K562 (cell line): Measurements from ENCODE around the gene PARD3B. TPM values are rescaled to one million over a fixed set of nuclear protein-coding genes. Genes with fewer than 3 reads are reported as not detected.

Experiments
- ATAC-seq: fragments of 200-7000 bp; cut with Tn5 transposase; 3 replicates; pipeline ENCODE4 v1.9.1; 2020; ENCODE audit warnings: moderate library complexity
- BruUV-seq: library from RNA; stranded (reverse); fragments of 400-500 nt; replicated peaks from 2 replicates; lab custom pipeline; 2021; lab: Mats Ljungman, UMichigan
- CTCF ChIA-PET: fragments of 300-600 bp; formaldehyde crosslinking; extraction: SDS; loops from one replicate; lab custom pipeline; 2021; ENCODE audit warnings: low intra/inter-chr PET ratio; lab: Yijun Ruan, JAX
- POLR2A ChIA-PET: fragments of 300-600, 350-650 bp; sonication (Branson Sonifier 250); formaldehyde crosslinking; extraction: SDS; loops from one replicate; lab custom pipeline; 2021; ENCODE audit warnings: antibody characterized with exemption, inconsistent platforms; lab: Yijun Ruan, JAX
- DNase-seq, 4 experiments: peaks; one replicate each; pipeline versions ENCODE4 v3.0.0 to v3.0.0-alpha.2; 2011 to 2018; ENCODE audit warnings: low spot score in 3 of 4, mixed read lengths in 3 of 4; ENCODE audit errors: extremely low read depth in 1 of 4
- FAIRE-seq: peaks from 2 replicates; lab custom pipeline; 2011; peaks lifted over from hg19 to GRCh38; lab: Jason Lieb, UNC
- H2AFZ ChIP-seq: 2 replicates; pipeline ENCODE4 v1.6.0; 2011; ENCODE audit warnings: low read depth, low read length, control low read depth, inconsistent platforms
- H3K27ac ChIP-seq: fragments of 200-600 bp; 3 replicates; pipeline ENCODE4 v1.8.0; 2011; ENCODE audit warnings: low read depth, mild to moderate bottlenecking, control low read depth, inconsistent platforms, low read length, moderate library complexity, mixed read lengths; ENCODE audit errors: extremely low read depth
- H3K27me3 ChIP-seq, 2 experiments: fragments of 300-600 bp in 1 of 2; 2 replicates in 1 of 2; 3 replicates in 1 of 2; pipeline versions ENCODE4 v1.6.0 to v1.8.0; 2011; ENCODE audit warnings: inconsistent platforms in 2 of 2, low read length in 2 of 2, mild to moderate bottlenecking in 1 of 2, mixed read lengths in 1 of 2, moderate library complexity in 1 of 2; ENCODE audit not compliant: control insufficient read depth in 2 of 2, insufficient read depth in 2 of 2
- H3K36me3 ChIP-seq: fragments of 300-600 bp; 3 replicates; pipeline ENCODE4 v1.8.0; 2011; ENCODE audit warnings: mild to moderate bottlenecking, low read length, inconsistent platforms; ENCODE audit not compliant: control insufficient read depth, insufficient read depth
- H3K4me1 ChIP-seq, 2 experiments: fragments of 200-600 bp in 1 of 2; replicated peaks in 1 of 2; 2 replicates in 1 of 2; 3 replicates in 1 of 2; pipeline versions ENCODE4 v1.5.1 to v1.8.0; 2011; ENCODE audit warnings: inconsistent platforms in 2 of 2, low read length in 2 of 2, mild to moderate bottlenecking in 1 of 2, mixed read lengths in 1 of 2, moderate library complexity in 1 of 2; ENCODE audit not compliant: control insufficient read depth in 2 of 2, insufficient read depth in 2 of 2
- H3K4me2 ChIP-seq: 2 replicates; pipeline ENCODE4 v1.6.1; 2011; ENCODE audit warnings: low read length, control low read depth, inconsistent platforms, mixed read lengths; ENCODE audit not compliant: insufficient read depth
- H3K4me3 ChIP-seq: fragments of 200-600 bp; sonication (generic), shearing (Covaris generic); 2 replicates; pipeline ENCODE4 v1.5.1; 2016; ENCODE audit warnings: control low read depth, inconsistent platforms
- H3K79me2 ChIP-seq: fragments of 200-600 bp; 3 replicates; pipeline ENCODE4 v1.8.0; 2011; ENCODE audit warnings: low read length, inconsistent platforms; ENCODE audit not compliant: control insufficient read depth, insufficient read depth
- H3K9ac ChIP-seq, 2 experiments: 2 replicates each; pipeline versions ENCODE4 v1.6.0 to v1.6.1; 2011; ENCODE audit warnings: low read depth in 2 of 2, low read length in 2 of 2, control low read depth in 1 of 2, inconsistent platforms in 1 of 2, mild to moderate bottlenecking in 1 of 2, mixed read lengths in 1 of 2; ENCODE audit not compliant: insufficient read depth in 1 of 2
- H3K9me1 ChIP-seq: one replicate; pipeline ENCODE4 v1.6.0; 2011; ENCODE audit warnings: inconsistent platforms, mild to moderate bottlenecking, low read length, moderate library complexity; ENCODE audit not compliant: control insufficient read depth, insufficient read depth
- H3K9me3 ChIP-seq: replicated peaks from 2 replicates; pipeline ENCODE4 v1.5.1; 2011; ENCODE audit warnings: low read depth, low read length, inconsistent platforms; ENCODE audit not compliant: control insufficient read depth, insufficient read depth
- H4K20me1 ChIP-seq: replicated peaks from 2 replicates; pipeline ENCODE4 v1.6.1; 2011; ENCODE audit warnings: low read length, inconsistent platforms, mixed read lengths; ENCODE audit not compliant: control insufficient read depth, insufficient read depth
- FOXA3 ChIP-seq, 2 experiments: fragments of 450-650 bp in 1 of 2; sonication (generic) in 1 of 2; formaldehyde crosslinking; IDR thresholded peaks in 1 of 2; conservative IDR thresholded peaks in 1 of 2; 2 replicates each; pipeline versions ENCODE4 v1.4.0 to v1.8.0; 2020 to 2022; ENCODE audit warnings: mild to moderate bottlenecking in 2 of 2, missing genetic modification reagents in 1 of 2
- RBFOX2 ChIP-seq: fragments of 200-400 bp; formaldehyde crosslinking; IDR thresholded peaks from 2 replicates; pipeline ENCODE4 v1.6.1; 2017; ENCODE audit warnings: low read depth, mild to moderate bottlenecking, low read length, moderate library complexity
- SMC3 ChIP-seq: conservative IDR thresholded peaks from 2 replicates; pipeline ENCODE4 v1.6.1; 2011; ENCODE audit warnings: low read depth, low read length, improper control_type of control experiment; ENCODE audit not compliant: insufficient read depth
- SPI1 ChIP-seq: IDR thresholded peaks from 2 replicates; pipeline ENCODE4 v1.6.1; 2011; ENCODE audit warnings: low read depth, low read length, control low read depth, borderline replicate concordance
- THAP12 ChIP-seq: fragments of 250-450 bp; sonication (Bioruptor Pico); IDR thresholded peaks from 2 replicates; pipeline ENCODE4 v1.9.0; 2021; ENCODE audit warnings: mild to moderate bottlenecking, inconsistent platforms
- ZBTB49 ChIP-seq: sonication (generic); formaldehyde crosslinking; IDR thresholded peaks from 2 replicates; pipeline ENCODE4 v1.8.0; 2022; ENCODE audit warnings: missing genetic modification reagents, mild to moderate bottlenecking, borderline replicate concordance
- ZNF518B ChIP-seq: fragments of 250-450 bp; sonication (Bioruptor Pico); IDR thresholded peaks from 2 replicates; pipeline ENCODE4 v1.5.0; 2021; ENCODE audit warnings: mild to moderate bottlenecking, moderate library complexity
- WGBS: fragments of 100-300 bp; shearing (Covaris generic); methylation state at CpG from one replicate; pipeline ENCODE4 v1.1.6; 2016; ENCODE audit warnings: low coverage, mixed read lengths; ENCODE audit not compliant: insufficient coverage; ENCODE audit errors: missing lambda C conversion rate; 5-methylcytosine and 5-hydroxymethylcytosine counted together
- in situ Hi-C: fragments of 300-500 bp; cut with MboI; formaldehyde crosslinking; loops from 4 replicates; pipeline ENCODE4 v1.15.0; 2018; ENCODE audit warnings: inconsistent platforms, mixed read lengths
- intact Hi-C: fragments of 100-400 bp; cut with micrococcal nuclease; formaldehyde crosslinking; loops from 2 replicates; pipeline ENCODE4 v1.14.2; 2022
- polyA plus RNA-seq, 8 experiments: library from polyadenylated mRNA; depleted of rRNA in 4 of 8; stranded (reverse) in 5 of 8; unstranded in 3 of 8; fragments of >200 nt; fragmentation: Nextera tagmentation in 2 of 8; fragmentation: Illumina TruSeq in 1 of 8; extraction: Ambion mirVana in 2 of 8; extraction: Trizol in 1 of 8; gene quantifications; 2 replicates each; pipeline versions ENCODE4 v1.2.1 to v1.2.3, GENCODE V29; 2011 to 2014; ENCODE audit warnings: inconsistent platforms in 1 of 8, missing spikeins in 1 of 8
- total RNA-seq, 7 experiments: library from RNA; depleted of rRNA in 6 of 7; stranded (reverse); fragments of >200 nt in 6 of 7; fragmentation: Illumina TruSeq in 2 of 7; extraction: Trizol in 2 of 7; gene quantifications; 2 replicates each; pipeline versions ENCODE4 v1.2.1 to v1.2.3, GENCODE V29; 2011 to 2021; ENCODE audit warnings: low replicate concordance in 1 of 7

Gene PARD3B
- total and polyA plus RNA-seq, 9 of the 15 experiments (the other 6 are each of a cell fraction or from before 2014, with no cell fraction given) = 0.15 to 3.0 (median 1.1) TPM

- no peaks in the 10 kb centered on the region for H3K4me1 ChIP-seq
- H3K9ac ChIP-seq = no peak overlapping the region
- DNase-seq (no peak), FAIRE-seq (no peak), ATAC-seq (no peak)
- no peaks in the 10 kb centered on the region for H3K27me3 ChIP-seq
- no peak overlapping the region for H2AFZ ChIP-seq
- CTCF ChIA-PET = no interaction called here
- H3K79me2 ChIP-seq = no peaks in the 10 kb centered on the region
- in situ Hi-C loops (no loop called here), intact Hi-C loops (no loop called here)
- H3K36me3 ChIP-seq = no peaks in the 10 kb centered on the region
- TF ChIP-seq ZNF518B (CRISPR knock-in tag) = no peak
- no peak for TF ChIP-seq RBFOX2
- H3K9me3 ChIP-seq = no peaks in the 10 kb centered on the region
- no TSS peak for BruUV-seq
- H3K9me1 ChIP-seq = no peaks in the 10 kb centered on the region
- no peak overlapping the region for H3K4me2 ChIP-seq
- no peak overlapping the region for H3K27ac ChIP-seq
- POLR2A ChIA-PET = no interaction called here
- no peak overlapping the region for H3K4me3 ChIP-seq
- H4K20me1 ChIP-seq = no peaks in the 10 kb centered on the region
Measured at GRCh38 chr2:205377324-205377723, 832.0 kb downstream of the PARD3B start.

GRCh38 chr2:205383601-205384000, 838.3 kb downstream of the PARD3B start:
- Histone ChIP-seq H3K4me1 (no peaks in the 10 kb centered on the region), H3K36me3 (no peaks in the 10 kb centered on the region), H4K20me1 (no peaks in the 10 kb centered on the region), H3K9me1 (no peaks in the 10 kb centered on the region), H3K9ac (no peak overlapping the region), H3K79me2 (no peaks in the 10 kb centered on the region), H3K27ac (no peak overlapping the region), H3K4me2 (no peak overlapping the region), H3K4me3 (no peak overlapping the region), H3K9me3 (no peaks in the 10 kb centered on the region), H3K27me3 (no peaks in the 10 kb centered on the region), H2AFZ (no peak overlapping the region)
- no peak for DNase-seq
- ChIA-PET CTCF (no interaction called here), POLR2A (no interaction called here)
- in situ Hi-C loops = no loop called here
- BruUV-seq = no TSS peak
- FAIRE-seq = no peak
- ATAC-seq = no peak
- intact Hi-C loops = no loop called here
- 20% methylated on average over 2 of the region's 2 CpGs for WGBS
- TF ChIP-seq FOXA3 (CRISPR knock-in tag; conservative IDR thresholded peaks at IDR 0.05 in 1 of 2, IDR thresholded peaks at IDR 0.05 in 1 of 2) (no peak), ZBTB49 (CRISPR knock-in tag) (no peak), SPI1 (no peak), SMC3 (no peak), THAP12 (CRISPR knock-in tag) (no peak)
